ENCODE data around the gene MAFB.

DNA sequence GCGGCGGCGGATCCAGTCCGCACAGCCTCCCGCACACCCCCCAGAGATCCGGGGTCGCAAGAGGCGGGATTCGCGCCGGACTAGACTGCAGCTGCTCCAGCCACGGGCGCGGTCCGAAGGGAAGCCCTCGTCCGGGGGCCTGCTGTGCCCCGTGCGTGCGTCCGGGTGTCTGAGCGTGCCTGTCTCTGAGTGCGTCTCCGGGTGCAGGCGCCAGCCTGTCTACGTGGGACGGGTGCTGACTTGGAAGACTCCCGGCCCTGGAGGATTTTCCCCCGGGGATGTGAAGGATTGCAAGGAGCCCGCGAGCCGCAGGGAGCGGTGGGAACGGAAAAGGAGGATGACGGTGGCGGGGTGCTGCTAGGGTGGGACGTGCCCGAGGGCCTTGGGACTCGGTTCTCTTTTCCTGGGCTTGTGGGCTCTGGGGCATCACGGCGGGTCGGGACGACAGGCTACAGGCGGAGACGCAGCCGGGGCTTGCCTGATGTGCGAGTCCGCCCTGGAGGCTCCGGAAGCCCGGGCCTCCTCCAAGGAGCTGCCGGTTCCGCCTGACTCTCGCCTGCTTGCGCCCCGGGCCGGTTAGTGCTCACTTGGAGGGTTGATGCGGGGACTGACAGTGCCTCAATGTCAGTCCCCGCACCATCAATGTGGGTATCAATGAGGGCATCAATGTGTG lies 5.7 kb downstream of the MAFB start:
- TF ChIP-seq, protein P1, sequence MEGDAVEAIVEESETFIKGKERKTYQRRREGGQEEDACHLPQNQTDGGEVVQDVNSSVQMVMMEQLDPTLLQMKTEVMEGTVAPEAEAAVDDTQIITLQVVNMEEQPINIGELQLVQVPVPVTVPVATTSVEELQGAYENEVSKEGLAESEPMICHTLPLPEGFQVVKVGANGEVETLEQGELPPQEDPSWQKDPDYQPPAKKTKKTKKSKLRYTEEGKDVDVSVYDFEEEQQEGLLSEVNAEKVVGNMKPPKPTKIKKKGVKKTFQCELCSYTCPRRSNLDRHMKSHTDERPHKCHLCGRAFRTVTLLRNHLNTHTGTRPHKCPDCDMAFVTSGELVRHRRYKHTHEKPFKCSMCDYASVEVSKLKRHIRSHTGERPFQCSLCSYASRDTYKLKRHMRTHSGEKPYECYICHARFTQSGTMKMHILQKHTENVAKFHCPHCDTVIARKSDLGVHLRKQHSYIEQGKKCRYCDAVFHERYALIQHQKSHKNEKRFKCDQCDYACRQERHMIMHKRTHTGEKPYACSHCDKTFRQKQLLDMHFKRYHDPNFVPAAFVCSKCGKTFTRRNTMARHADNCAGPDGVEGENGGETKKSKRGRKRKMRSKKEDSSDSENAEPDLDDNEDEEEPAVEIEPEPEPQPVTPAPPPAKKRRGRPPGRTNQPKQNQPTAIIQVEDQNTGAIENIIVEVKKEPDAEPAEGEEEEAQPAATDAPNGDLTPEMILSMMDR (conservative IDR thresholded peaks at IDR 0.05 in 1 of 2, IDR thresholded peaks at IDR 0.05 in 1 of 2; ENCODE audit: low read depth in 1 of 2, low read length in 2 of 2) = no peak
- TF ChIP-seq EZH2 (IDR thresholded peaks at IDR 0.05; ENCODE audit: low read length, missing control alignments) = no peak

All from fibroblast of lung (primary cell).